Fibroblast of lung (primary cell): ENCODE data around the gene SYCE1L. TPM values are rescaled to one million over a fixed set of nuclear protein-coding genes. Genes with fewer than 3 reads are reported as not detected.

Experiments used
- DNase-seq, 2 donors: peaks; one replicate each; pipeline versions ENCODE4 v3.0.0 to v3.0.0-alpha.2; 2010; ENCODE audit warnings: low read depth in 2 of 2
- H2AFZ ChIP-seq: 2 replicates; pipeline ENCODE4 v1.5.1; 2012; ENCODE audit warnings: low read length, control low read depth, inconsistent platforms
- H3K27ac ChIP-seq: 2 replicates; pipeline ENCODE4 v1.5.1; 2011; ENCODE audit warnings: low read length, control low read depth; ENCODE audit not compliant: insufficient read depth
- H3K27me3 ChIP-seq: 2 replicates; pipeline ENCODE4 v1.5.1; 2011; ENCODE audit warnings: mild to moderate bottlenecking, low read length; ENCODE audit not compliant: control insufficient read depth, insufficient read depth
- H3K36me3 ChIP-seq: 2 replicates; pipeline ENCODE4 v1.5.1; 2011; ENCODE audit warnings: low read length; ENCODE audit not compliant: control insufficient read depth, insufficient read depth
- H3K4me1 ChIP-seq: 2 replicates; pipeline ENCODE4 v1.5.1; 2011; ENCODE audit warnings: low read length; ENCODE audit not compliant: control insufficient read depth, insufficient read depth; ENCODE audit errors: extremely low read depth
- H3K4me2 ChIP-seq: 2 replicates; pipeline ENCODE4 v1.5.1; 2011; ENCODE audit warnings: low read length, control low read depth; ENCODE audit not compliant: insufficient read depth; ENCODE audit errors: extremely low read depth
- H3K4me3 ChIP-seq, 4 experiments: fragments of 200-600 bp in 1 of 4; sonication (generic) in 1 of 4; replicated peaks in 1 of 4; 2 replicates each; pipeline ENCODE4 v1.5.1; 2011 to 2016; ENCODE audit warnings: low read length in 4 of 4, low read depth in 3 of 4, mild to moderate bottlenecking in 3 of 4, control low read depth in 2 of 4, inconsistent platforms in 1 of 4, mixed read lengths in 1 of 4; ENCODE audit not compliant: insufficient read depth in 1 of 4; ENCODE audit errors: control extremely low read depth in 1 of 4
- H3K79me2 ChIP-seq: 2 replicates; pipeline ENCODE4 v1.5.1; 2012; ENCODE audit warnings: mild to moderate bottlenecking, low read length, inconsistent platforms; ENCODE audit not compliant: control insufficient read depth, insufficient read depth
- H3K9ac ChIP-seq: 2 replicates; pipeline ENCODE4 v1.5.1; 2011; ENCODE audit warnings: mild to moderate bottlenecking, low read length, control low read depth; ENCODE audit not compliant: insufficient read depth
- H3K9me3 ChIP-seq: 2 replicates; pipeline ENCODE4 v1.5.1; 2012; ENCODE audit warnings: low read depth, low read length; ENCODE audit not compliant: control insufficient read depth, insufficient read depth
- H4K20me1 ChIP-seq: 2 replicates; pipeline ENCODE4 v1.5.1; 2011; ENCODE audit warnings: low read length; ENCODE audit not compliant: control insufficient read depth, insufficient read depth; ENCODE audit errors: extremely low read depth
- CTCF ChIP-seq, 2 donors: IDR thresholded peaks in 1 of 2; conservative IDR thresholded peaks in 1 of 2; 1 replicate in 1 of 2; 2 replicates in 1 of 2; pipeline ENCODE4 v1.5.1; 2011 to 2012; ENCODE audit warnings: low read length in 2 of 2, control low read depth in 1 of 2, inconsistent platforms in 1 of 2, low read depth in 1 of 2, mild to moderate bottlenecking in 1 of 2
- EZH2 ChIP-seq: IDR thresholded peaks from 2 replicates; pipeline ENCODE4 v1.5.1; 2012; ENCODE audit warnings: low read length, control low read depth, mild to moderate bottlenecking; ENCODE audit errors: missing control alignments
- polyA plus RNA-seq, 2 donors: library from polyadenylated mRNA; depleted of rRNA in 1 of 2; stranded (reverse) in 1 of 2; unstranded in 1 of 2; fragments of >200 nt; gene quantifications; 2 replicates each; pipeline ENCODE4 v1.2.1, GENCODE V29; 2011 to 2012; ENCODE audit warnings: missing spikeins in 1 of 2
- total RNA-seq: library from RNA; depleted of rRNA; stranded (reverse); fragments of >200 nt; gene quantifications from 2 replicates; pipeline ENCODE4 v1.2.1, GENCODE V29; 2014

SYCE1L gene
- total and polyA plus RNA-seq, 2 donors (not counting 1 experiment from before 2014, with no cell fraction given) = 0.33 TPM; not detected in 1

- Histone ChIP-seq H2AFZ (peak overlapping the region; percentile 62), H3K4me1 (peaks cover 3% of the 10 kb centered on the region), H3K27me3 (no peaks in the 10 kb centered on the region), H4K20me1 (no peaks in the 10 kb centered on the region), H3K4me2 (peak overlapping the region; percentile 86), H3K27ac (peak overlapping the region; percentile 94), H3K9ac (peak overlapping the region; percentile 75), H3K79me2 (peaks cover 20% of the 10 kb centered on the region), H3K4me3 (peak overlapping the region; percentile 46 to 92 (median 72)), H3K36me3 (peaks cover 7% of the 10 kb centered on the region), H3K9me3 (no peaks in the 10 kb centered on the region)
- TF ChIP-seq EZH2 (no peak), CTCF (conservative IDR thresholded peaks at IDR 0.05 in 1 of 2, IDR thresholded peaks at IDR 0.05 in 1 of 2; ENCODE audit: low read depth in 1 of 2, low read length in 2 of 2) (no peak)
- no peak for DNase-seq
These were observed 9.1 kb upstream of the SYCE1L start for GRCh38 chr16:77190190-77190477.

GRCh38 chr16:77190478-77191258 lies 8.5 kb upstream of the SYCE1L start, which contains the start of gene MON1B:
MON1B (plus strand) TSS chr16:77191190; CDS start chr16:77191486, 296 bp downstream.
- Histone ChIP-seq H2AFZ (peak within 1 kb of the TSS; percentile 85), H3K27ac (peak within 1 kb of the TSS; percentile 94), H3K9ac (peak within 1 kb of the TSS; percentile 86), H3K36me3 (peaks cover 8% of the 10 kb centered on the region), H3K4me2 (peak within 1 kb of the TSS; percentile 95), H3K27me3 (no peaks in the 10 kb centered on the region), H3K79me2 (peaks cover 20% of the 10 kb centered on the region), H3K4me1 (peaks cover 3% of the 10 kb centered on the region), H3K4me3 (peak within 1 kb of the TSS; percentile 58 to 98 (median 82)), H4K20me1 (no peaks in the 10 kb centered on the region), H3K9me3 (no peaks in the 10 kb centered on the region)
- DNase-seq = peak; percentile 98 to 99
- TF ChIP-seq EZH2 (no peak), CTCF (conservative IDR thresholded peaks at IDR 0.05 in 1 of 2, IDR thresholded peaks at IDR 0.05 in 1 of 2; ENCODE audit: low read depth in 1 of 2, low read length in 2 of 2) (no peak)

- Histone ChIP-seq H3K79me2 (peaks cover 20% of the 10 kb centered on the region), H3K9me3 (no peaks in the 10 kb centered on the region), H3K27me3 (no peaks in the 10 kb centered on the region), H3K36me3 (peaks cover 11% of the 10 kb centered on the region), H2AFZ (peak overlapping the region; percentile 75), H3K4me1 (peaks cover 3% of the 10 kb centered on the region), H3K9ac (peak overlapping the region; percentile 86), H4K20me1 (no peaks in the 10 kb centered on the region), H3K27ac (peak overlapping the region; percentile 94), H3K4me2 (peak overlapping the region; percentile 95), H3K4me3 (peak overlapping the region; percentile 58 to 98 (median 82))
- no peak for TF ChIP-seq CTCF (conservative IDR thresholded peaks at IDR 0.05 in 1 of 2, IDR thresholded peaks at IDR 0.05 in 1 of 2; ENCODE audit: low read depth in 1 of 2, low read length in 2 of 2)
- no peak for TF ChIP-seq EZH2
- peak in 1 of 2 donors; percentile 20 for DNase-seq
These were observed 7.8 kb upstream of the SYCE1L start for GRCh38 chr16:77191259-77191969.
